Stimulated activated CD8-positive, alpha-beta memory T cell treated with anti-CD3 and anti-CD28 coated beads, Interleukin-4, amount 100 ng/mL, for 4 hours (primary cell): ENCODE measurements around the gene PPFIBP2.

ENCODE experiments used
- DNase-seq, 2 donors: peaks; one replicate each; pipeline ENCODE4 v3.0.0-alpha.2; 2020; ENCODE audit warnings: low read depth in 2 of 2, low spot score in 1 of 2

PPFIBP2 gene

GRCh38 chr11:7548659-7549274 is 35.0 kb downstream of the PPFIBP2 start:
- no peak for DNase-seq

- DNase-seq, result no peak
These were observed 35.9 kb downstream of the PPFIBP2 start for GRCh38 chr11:7549681-7550080.

GRCh38 chr11:7551571-7551970 is 37.8 kb downstream of the PPFIBP2 start:
- no peak for DNase-seq

- DNase-seq, result no peak
These were observed 38.9 kb downstream of the PPFIBP2 start for GRCh38 chr11:7552666-7553065.

- DNase-seq, result no peak
These were observed 41.4 kb downstream of the PPFIBP2 start for GRCh38 chr11:7555052-7555699.

GRCh38 chr11:7558046-7558445 is 44.2 kb downstream of the PPFIBP2 start:
- DNase-seq, result no peak

GRCh38 chr11:7559398-7560283 is 45.8 kb downstream of the PPFIBP2 start:
- DNase-seq, result no peak

GRCh38 chr11:7561562-7561961 is 47.8 kb downstream of the PPFIBP2 start:
- no peak for DNase-seq

- DNase-seq, result no peak
These were observed 49.5 kb downstream of the PPFIBP2 start for GRCh38 chr11:7563281-7563680.

- no peak for DNase-seq
These were observed 51.0 kb downstream of the PPFIBP2 start for GRCh38 chr11:7564803-7565202.

- DNase-seq, result no peak
These were observed 53.5 kb downstream of the PPFIBP2 start for GRCh38 chr11:7567311-7567710.

- no peak for DNase-seq
These were observed 55.2 kb downstream of the PPFIBP2 start for GRCh38 chr11:7569044-7569443.

- DNase-seq, result no peak
These were observed 56.4 kb downstream of the PPFIBP2 start for GRCh38 chr11:7570241-7570640.

GRCh38 chr11:7570938-7571521 is 57.2 kb downstream of the PPFIBP2 start:
- no peak for DNase-seq

GRCh38 chr11:7571640-7572000 is 57.8 kb downstream of the PPFIBP2 start:
- no peak for DNase-seq

- no peak for DNase-seq
These were observed 58.4 kb downstream of the PPFIBP2 start for GRCh38 chr11:7572001-7572712.

GRCh38 chr11:7573193-7573557 is 59.4 kb downstream of the PPFIBP2 start:
- DNase-seq, result no peak

- DNase-seq, result no peak
These were observed 59.9 kb downstream of the PPFIBP2 start for GRCh38 chr11:7573558-7574296.

- DNase-seq, result no peak
These were observed 60.8 kb downstream of the PPFIBP2 start for GRCh38 chr11:7574491-7575130.
